NCI-H187 treated with DMSO at 0.1 percent for 48 hours (cell line): ENCODE measurements around the gene PRR14L.
"Not testable (repeated sequence)": the region's sequence is repeated elsewhere in the genome, so short reads cannot be mapped to it uniquely, and the experiment has no call there.

Experiments
- DNase-seq: peaks from one replicate; lab custom pipeline; 2025; lab: John Stamatoyannopoulos, UW

The PRR14L gene

GRCh38 chr22:31740314-31740713 lies 9.6 kb downstream of the PRR14L start:
- not testable (repeated sequence) for DNase-seq

GRCh38 chr22:31739795-31740201 lies 10.1 kb downstream of the PRR14L start:
- DNase-seq = no peak

- no peak for DNase-seq
Observed at GRCh38 chr22:31738566-31738965, 11.4 kb downstream of the PRR14L start.

- DNase-seq = no peak
Observed at GRCh38 chr22:31737932-31738331, 12.0 kb downstream of the PRR14L start.

- no peak for DNase-seq
Observed at GRCh38 chr22:31736458-31736857, 13.5 kb downstream of the PRR14L start.

- no peak for DNase-seq
Observed at GRCh38 chr22:31734512-31734911, 15.4 kb downstream of the PRR14L start.

GRCh38 chr22:31733580-31734079 lies 16.3 kb downstream of the PRR14L start:
- no peak for DNase-seq

- DNase-seq = no peak
Observed at GRCh38 chr22:31732089-31732829, 17.7 kb downstream of the PRR14L start.

GRCh38 chr22:31730344-31730711 lies 19.6 kb downstream of the PRR14L start:
- no peak for DNase-seq

- no peak for DNase-seq
Observed at GRCh38 chr22:31728857-31729256, 21.1 kb downstream of the PRR14L start.

GRCh38 chr22:31726692-31727091 lies 23.2 kb downstream of the PRR14L start:
- no peak for DNase-seq

- DNase-seq = no peak
Observed at GRCh38 chr22:31723723-31724122, 26.2 kb downstream of the PRR14L start.

- no peak for DNase-seq
Observed at GRCh38 chr22:31719850-31720471, 30.0 kb downstream of the PRR14L start.

- no peak for DNase-seq
Observed at GRCh38 chr22:31715147-31715778, 34.7 kb downstream of the PRR14L start.

- DNase-seq = not testable (repeated sequence)
Observed at GRCh38 chr22:31711226-31711625, 38.7 kb downstream of the PRR14L start.

- no peak for DNase-seq
Observed at GRCh38 chr22:31707519-31707918, 42.4 kb downstream of the PRR14L start.

- DNase-seq = no peak
Observed at GRCh38 chr22:31695423-31695822, 54.5 kb downstream of the PRR14L start.

GRCh38 chr22:31694046-31694445 lies 55.9 kb downstream of the PRR14L start:
- DNase-seq = not testable (repeated sequence)

GRCh38 chr22:31692186-31692886 lies 57.6 kb downstream of the PRR14L start:
- DNase-seq = no peak

- no peak for DNase-seq
Observed at GRCh38 chr22:31691408-31691807, 58.5 kb downstream of the PRR14L start.

- no peak for DNase-seq
Observed at GRCh38 chr22:31683181-31684105, 66.5 kb downstream of the PRR14L start.
